Central memory CD4-positive, alpha-beta T cell (primary cell): ENCODE results near the gene LRFN2.

Source experiments
- DNase-seq: peaks from one replicate; pipeline ENCODE4 v3.0.0; 2022

Gene LRFN2

DNA sequence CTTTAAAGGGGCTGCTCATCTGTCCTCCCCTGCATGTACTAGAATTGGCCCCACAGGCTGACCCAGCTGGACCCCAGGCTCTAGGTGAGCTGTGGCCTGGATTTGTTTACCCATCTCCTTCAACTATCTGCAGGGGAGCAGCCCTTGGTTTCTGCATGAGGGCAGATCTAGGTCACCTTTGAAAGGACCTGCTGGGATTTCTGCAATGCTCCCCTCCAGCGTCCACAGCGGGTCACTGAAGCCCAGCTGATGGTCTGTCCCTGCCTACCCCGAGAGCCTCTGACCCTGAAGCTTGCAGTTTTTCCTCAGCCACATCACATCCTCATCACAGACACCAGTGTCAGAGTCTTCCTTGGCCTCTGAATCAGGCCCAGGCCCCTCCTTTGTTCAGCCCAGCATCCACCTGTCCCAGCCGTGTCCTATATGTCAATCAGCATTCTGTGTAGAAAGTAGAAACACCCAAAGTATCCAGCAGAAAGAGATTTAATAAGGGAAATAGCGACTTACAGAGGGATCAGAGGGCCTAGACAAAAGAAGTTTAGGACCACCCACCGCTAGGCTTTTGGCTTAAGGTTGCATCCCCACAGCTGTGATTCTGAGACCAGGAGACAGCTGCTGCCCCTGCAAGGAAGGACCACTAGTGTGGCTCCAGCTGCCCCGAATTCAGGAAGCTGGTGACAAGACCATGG, 243.1 kb downstream of the LRFN2 start:
- DNase-seq: no peak

DNA sequence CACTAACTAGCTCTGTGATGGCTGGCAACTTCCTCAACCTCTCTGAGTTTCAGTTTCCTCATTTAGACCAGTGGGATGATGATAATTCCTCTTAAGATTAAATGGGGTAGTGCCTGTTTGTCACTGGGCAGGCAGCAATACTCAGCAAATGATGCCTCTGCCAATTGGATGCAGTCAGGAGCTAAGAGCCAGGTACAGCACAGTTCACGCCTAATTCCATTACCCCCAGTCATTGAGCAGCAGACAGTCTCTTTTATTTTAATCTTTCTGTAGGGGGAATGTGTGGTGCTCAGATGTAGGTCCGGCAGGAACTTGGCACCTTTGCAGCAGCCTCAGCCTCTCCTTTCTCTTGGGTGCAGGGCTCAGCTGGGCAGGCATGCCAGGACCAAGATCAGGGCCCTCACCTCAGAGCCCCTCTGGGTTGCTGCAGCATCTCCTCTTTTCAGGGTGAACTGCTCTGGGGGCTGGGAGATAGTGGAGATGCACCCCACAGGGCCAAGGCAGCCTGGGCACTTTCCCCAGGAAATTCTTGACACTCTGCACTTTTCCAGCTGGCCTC, 243.8 kb downstream of the LRFN2 start:
- no peak for DNase-seq

DNA sequence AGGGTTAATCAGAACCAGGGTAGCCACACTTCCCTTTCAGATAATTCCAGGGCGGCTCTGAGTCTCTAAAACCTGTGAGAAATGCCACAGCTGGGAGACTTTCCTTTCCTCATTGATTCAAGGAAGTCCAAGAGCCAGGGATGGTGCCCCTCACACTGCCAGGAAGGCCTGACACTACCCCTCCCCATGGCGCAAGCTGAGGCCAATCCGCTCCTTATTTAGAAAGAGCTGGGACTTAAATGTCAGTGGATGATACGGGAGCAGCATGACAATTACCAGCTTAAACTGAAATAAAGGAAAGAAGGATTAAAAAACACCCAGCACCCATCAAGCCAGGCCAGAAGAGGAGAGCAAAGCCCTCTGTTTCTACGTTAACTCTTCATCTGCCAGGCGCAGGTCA, 244.4 kb downstream of the LRFN2 start:
- DNase-seq: no peak

DNA sequence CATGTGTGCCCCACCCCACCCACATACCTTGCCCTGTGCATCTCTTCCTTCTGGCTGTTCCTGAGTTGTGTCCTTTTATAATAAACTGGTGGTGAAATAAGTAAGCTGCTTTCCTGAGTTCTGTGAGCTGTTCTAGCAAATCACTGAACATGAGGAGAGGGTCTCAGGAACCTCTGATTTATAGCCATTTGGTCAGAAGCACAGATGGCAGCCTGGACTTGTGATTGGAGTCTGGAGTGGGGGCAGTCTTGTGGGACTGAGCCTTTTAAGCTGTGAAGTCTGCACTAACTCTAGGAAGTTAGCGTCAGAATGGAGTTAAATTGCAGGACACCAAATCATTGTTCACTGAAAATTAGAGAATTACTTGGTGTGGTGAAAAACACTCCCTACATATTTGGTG, 245.4 kb downstream of the LRFN2 start:
- DNase-seq: no peak
